HG02938 (cell line): ENCODE data around the gene PRDM11.
A peak's percentile ranks its signal among the peaks of the same experiment; 100 is the strongest.

ENCODE experiments used
- ATAC-seq: cut with Tn5 transposase; IDR thresholded peaks from one replicate; pipeline ENCODE4 v1.9.1; 2021; ENCODE audit warnings: mild to moderate bottlenecking, moderate library complexity; ENCODE audit not compliant: unreplicated experiment

Gene PRDM11

DNA sequence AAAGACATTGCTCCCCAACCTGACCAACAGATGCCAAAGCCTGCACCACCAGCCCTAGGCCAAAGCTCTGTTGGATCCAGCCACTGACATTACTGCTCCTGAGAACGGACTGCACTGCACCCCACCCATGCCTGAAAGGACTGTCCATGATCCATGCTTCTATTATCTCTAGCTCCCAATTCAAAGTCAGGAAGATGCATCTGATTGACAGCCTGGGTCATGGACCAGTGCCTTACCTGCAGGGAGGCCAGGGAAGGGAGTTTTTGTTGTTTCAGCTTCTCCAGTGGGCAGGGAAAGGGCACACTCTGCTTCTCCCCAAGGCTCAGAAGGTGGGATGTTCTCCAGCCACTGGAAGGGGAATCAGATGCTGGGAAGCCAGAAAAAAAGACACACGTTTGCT is 4.8 kb upstream of the PRDM11 start:
- ATAC-seq = peak; percentile 11

DNA sequence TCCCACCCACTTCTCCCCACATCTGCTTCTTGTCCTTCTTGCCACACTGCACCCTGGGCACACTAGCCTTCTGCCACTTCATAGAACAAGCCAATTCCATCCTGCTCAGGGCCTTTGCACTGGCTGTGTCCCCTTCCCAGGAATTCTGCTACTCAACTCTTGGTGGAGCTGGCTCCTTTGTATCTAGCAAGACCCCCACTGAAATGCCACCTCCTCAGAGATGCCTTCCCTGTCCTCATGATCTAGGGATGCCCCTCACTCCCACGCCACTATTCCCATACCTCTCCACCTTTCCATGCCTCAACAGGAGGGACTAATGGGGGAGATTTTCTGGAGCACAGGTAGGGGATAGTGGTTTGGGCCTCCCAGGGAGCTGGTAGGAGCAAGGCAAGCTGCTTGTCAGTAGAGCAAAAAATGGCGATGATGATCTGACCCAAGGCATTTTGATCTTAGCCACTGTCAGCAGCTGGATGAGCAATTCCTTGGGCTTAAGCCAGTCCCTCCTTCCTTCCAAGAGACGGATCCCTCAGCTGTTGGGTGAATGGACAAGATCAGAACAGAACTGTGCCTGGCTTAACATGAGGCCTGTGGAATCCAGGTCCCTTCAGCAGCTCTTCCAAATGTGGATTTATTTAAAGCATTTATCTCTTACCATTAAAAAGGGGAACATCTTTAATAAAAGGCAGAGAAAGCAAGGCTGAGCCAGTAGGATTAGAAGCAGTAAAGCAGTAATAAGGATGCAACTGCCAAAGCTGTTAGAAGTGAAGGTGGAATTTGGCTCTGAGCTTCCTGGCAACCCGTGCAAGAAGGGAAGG is 4.0 kb upstream of the PRDM11 start:
- no peak for ATAC-seq

DNA sequence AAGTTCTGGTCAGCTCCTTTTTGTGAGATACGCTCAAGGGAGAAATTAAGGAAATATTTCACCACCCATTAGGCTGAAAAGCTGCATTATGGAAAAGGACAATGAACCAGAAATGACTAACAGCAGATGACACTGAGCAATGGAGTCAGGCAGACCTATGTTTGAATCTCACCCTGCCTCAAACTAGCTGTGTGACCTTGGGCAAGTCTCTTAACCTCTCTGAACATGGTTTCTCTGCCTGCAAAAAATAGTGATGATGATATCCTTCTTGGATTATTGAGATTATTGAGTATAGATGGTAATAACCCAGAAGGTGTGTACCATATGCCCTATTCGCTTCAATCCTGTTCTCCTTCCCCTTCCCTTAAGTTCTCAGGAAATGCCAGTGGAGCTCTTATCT is 2.9 kb upstream of the PRDM11 start:
- no peak for ATAC-seq

DNA sequence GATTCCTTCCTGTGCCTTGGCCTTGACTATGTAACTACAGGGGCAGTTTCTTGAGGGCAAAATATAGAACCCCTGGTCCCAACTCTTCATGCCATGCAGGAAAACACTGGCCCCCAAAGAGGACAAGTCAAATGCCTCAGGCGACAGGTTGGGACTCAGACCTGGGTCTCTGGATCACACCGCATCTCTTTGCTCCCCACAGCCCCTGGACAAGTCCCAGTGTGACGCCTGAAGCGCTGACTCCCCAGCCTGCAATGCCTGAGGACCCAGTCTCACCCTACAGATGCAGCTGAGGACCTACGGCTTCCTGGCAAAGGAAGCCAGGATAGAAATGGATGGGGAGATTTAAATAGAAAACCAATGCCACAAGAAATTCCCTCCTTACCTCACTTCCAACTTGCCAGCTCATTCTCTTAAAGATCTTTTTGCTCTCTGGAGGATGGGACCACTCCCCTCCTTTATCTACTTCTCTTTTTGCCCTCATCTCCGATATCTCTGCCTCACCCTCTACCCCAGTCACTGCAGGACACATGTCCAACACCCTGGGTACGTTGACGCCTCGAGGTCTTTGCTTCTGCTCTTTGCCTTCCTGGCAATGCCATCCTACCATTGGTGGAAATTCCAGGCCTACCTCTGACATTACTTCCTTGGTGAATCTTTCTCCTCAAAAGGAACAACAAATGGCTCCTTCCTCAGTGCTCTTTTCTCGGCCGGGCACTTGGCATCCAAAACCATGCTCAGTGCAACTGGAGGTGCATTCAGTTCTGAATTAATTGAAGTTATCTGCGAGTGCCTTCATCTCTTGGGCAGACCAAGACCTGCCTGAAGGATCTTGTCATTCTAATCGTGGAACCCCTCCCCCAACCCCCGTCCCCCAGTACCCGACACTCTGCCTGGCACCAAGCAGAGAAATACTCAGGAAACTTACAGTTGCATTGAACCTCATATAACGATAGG is 2.0 kb upstream of the PRDM11 start:
- ATAC-seq = no peak

DNA sequence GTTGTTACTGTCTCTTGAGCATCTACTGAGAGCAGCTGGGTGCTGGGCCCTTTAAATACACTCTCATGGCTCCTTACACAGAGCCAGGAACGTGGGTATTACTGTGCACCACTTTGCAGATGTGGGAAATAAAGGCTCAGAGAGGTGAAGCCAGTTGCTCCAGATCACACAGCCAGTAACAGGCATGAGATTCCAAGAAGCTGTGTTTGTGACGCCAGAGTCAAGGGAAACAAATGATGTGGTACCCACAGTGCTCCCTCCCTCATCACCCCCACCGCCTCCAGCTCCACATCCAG is 1.4 kb upstream of the PRDM11 start:
- ATAC-seq = no peak

DNA sequence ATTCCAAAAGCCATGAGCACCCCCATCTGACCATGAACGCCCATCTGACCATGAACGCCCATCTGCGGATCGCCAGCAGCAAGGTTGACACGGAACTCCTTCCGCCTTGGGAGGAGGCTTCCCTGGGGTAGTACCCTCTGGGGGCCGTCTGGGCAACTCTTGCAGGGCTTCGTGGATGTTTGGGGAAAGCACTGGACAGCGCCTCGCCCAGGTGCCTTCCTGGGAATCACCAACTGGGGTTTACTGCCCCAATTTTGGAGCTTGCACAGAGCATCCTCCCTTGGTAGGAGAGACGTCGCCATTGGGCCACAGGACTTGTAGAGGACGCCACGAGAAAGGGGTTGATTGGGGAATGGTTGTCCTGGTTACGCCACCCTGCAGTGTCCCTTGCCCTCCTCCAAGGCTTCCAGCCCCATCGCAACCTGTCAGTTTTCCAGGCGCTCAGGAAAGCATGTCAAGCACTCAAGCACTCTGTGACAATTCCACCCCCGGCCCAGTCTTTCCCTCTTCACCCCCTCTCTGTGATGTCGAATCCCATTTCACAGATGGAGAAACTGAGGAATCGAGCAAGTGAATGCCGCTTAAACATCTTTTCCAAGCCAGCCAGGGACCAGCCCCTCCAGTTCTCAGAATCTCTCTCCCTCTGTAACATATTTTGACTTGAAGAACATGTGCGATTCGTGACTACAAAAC is 914 bp upstream of the PRDM11 start:
- no peak for ATAC-seq

DNA sequence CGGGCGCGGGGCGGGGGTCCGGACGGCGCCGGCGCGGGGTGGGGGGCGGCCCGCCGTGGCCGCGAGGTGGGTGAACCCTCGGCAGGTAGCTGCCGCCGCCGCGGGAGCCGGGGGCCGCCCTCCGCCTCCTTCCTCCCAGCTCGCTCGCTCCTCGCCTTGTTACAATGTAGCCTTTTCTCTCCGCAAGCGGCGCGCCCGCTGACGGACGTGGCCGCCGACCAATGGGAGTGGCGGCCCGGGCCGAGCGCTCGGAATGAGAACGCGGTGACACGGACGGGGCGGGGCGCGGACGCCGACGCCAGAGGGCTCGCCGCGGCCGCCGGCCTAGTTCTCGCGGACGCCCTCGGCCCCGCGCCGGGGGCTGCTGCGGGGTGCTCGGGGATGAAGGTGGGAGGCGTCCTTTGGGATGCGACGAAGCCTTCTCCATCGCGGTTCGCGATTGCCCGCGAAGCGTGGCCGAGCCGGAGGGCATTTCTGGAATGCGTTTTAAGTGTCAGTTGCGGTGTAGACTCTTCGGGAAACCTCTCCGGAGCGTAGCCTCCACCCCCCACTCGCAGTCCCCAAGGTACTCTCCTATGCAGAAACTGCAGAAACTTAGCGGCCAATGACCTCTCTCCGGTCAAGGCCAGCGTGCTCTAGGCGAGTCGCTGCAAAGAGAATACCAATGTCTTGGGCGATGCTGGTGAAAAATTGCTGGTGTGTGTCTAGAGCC is 734 bp downstream of the PRDM11 start:
- ATAC-seq = peak; percentile 96

DNA sequence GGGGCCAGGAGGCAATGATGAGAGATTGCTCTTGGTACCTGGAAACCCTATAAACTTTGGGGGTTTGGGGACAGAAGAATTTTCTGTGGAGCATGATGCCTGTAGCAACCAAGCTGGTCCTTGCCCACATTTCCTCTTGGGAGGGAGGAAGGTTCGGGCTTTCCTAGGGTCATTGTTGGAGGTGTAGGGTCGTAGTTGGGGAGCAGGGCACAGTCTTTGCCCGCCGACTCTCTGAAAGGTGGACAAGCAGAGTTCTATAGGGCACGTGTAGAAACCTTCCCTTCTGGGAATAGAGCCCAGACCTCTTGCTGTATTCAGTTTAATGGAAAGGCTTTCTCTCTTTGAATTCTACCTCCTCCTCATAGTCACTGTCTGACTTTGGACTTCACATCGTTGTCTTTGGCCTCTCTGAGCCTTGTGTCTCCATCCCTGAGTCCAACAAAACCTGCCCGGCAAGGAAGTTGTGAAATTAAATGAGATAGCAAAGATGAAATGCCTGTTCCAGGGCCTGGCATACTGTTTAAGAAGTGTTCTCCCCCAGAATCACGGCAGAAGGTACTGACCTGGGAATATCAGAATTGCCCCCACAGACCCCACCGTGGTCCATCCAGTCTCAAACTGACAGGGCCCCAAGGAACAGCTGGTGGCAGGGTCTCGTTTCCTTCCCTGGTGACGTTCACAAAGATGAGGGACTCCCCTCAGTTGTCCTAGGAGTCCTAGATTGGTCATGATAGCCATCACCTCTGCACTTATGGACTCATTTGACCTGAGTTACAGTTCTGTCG is 1.6 kb downstream of the PRDM11 start:
- no peak for ATAC-seq

DNA sequence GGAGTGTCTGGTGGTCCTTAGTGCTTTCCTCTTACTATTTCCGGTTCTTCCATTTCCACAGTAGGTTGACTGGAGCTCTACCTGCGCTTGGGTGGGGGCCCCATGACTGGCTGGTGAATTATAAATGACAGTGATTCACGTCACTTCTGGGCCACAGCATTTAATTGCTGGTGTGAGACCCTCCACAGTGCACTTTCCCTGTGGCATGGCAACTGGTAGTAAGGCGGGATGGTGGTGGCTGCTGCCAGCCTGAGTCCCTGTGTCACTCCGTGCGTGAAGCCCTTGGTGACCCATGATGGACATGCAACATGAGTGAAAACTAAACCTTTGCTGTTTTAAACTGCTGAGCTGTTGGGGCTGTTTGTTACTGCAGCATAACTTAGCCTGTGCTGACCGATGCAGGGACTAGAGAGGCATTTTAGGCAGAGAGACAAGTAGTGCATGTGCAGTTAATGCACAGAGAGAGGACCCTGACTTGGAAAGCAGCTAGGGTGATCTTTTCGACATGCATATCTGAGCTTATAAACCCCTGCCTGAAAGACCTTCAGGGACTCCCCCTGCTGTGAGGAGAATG is 3.1 kb downstream of the PRDM11 start:
- no peak for ATAC-seq

DNA sequence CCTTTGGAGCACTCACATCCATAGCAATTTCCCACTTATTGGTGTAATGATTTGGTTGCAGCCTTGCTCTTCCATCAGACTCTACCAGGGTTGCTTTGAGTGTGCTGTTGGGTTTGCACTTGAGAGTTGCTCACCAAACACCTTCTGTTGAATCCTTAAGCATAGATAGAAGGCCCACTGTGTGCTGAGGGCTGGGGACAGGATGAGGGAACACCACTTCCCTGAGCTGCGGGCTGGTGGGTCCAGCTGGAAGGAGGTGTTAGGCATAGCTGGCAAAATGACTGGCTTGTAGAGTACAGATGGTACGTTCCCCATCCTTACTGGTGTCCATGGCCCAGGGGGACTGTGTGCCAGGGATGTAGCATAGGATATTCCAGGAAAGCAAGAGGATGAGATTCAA is 3.9 kb downstream of the PRDM11 start:
- ATAC-seq = no peak

DNA sequence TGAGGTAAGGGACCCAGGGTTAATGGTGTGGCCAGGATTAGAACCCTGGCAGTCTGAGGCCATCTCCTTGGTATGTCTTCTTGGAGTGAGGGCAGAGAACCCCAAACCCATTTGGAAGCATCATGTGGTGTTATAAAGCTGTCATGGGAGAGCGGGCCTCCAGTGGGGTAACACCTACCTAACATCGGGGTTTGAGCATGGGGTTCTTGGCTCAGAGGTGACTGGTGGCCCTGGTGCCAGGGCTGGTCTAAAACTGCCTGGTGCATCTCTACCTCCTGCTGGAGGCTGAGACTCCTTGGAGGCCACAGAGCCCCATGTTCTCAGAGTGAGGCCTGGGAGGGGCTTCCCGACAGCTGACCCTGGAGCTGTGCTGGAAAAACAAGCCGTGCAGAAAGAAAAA is 4.5 kb downstream of the PRDM11 start:
- no peak for ATAC-seq

DNA sequence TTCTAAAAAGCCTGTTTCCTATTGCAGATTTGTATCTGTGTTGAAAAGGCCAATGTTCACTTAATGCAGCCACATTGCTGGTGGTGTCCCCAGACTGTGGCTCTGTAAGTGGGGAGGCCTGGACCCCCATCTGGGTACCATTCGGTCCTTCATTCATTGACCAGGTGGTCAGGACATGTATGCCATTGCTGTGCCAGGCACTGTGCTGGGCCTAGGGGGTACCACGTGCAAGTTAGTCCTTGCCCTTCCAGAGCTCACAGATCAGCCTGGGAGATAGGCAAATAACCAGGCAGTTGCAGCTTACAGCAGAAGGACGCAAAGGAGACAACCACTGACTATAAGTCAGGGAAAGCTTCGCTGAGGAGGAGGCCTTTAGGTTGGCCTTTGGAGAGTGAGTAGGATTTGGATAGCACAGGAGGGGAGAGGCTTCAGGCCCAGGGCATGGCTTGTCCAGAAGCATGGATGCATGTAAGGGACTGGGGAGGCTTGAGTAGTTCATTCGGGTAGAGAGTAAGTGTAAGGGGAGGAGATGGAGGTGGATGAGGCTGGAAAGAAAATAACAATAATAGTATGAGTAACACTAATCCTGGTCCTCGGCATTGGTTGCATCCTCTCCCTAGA is 5.0 kb downstream of the PRDM11 start:
- no peak for ATAC-seq

DNA sequence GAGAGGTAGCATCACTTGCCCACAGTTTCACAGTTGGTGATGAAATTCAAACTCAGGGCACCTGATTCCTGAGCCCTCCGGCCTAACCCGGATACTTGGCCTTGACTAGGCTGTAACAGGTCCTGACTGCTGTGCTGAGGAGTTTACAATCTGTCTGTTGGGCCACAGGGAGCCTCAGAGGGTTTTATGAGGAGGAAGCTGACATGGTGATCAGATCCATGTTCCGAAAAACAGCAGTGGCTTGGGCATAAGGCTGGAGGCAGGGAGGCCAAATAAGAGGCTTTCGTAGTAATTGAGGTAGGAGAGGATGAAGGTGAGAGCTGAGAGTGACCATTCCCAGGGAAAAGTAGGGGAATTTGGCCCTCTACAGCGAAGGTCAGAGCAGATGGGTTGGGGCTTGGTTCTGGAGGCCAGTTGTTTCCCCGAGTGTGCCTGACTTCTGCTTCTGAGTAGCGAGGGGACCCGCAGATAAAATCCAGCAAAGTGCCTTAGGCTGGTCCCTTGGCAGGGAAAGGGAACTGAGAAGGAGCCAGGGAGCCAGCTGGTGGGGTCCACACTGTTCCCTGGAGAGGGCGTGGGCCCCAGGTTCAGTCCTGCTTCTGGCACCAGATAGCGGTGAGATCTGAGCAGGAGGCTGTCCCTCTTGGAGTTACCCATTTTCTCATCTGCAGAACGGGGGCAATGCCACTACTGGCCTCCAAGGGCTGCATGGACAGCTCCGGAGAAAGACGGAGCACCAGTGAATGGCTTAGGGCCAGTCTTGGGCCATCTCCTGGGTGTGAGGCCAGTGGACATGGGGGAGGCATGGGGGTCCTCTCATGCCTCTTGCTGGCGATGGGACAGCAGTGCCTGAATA is 6.5 kb downstream of the PRDM11 start:
- ATAC-seq = no peak

DNA sequence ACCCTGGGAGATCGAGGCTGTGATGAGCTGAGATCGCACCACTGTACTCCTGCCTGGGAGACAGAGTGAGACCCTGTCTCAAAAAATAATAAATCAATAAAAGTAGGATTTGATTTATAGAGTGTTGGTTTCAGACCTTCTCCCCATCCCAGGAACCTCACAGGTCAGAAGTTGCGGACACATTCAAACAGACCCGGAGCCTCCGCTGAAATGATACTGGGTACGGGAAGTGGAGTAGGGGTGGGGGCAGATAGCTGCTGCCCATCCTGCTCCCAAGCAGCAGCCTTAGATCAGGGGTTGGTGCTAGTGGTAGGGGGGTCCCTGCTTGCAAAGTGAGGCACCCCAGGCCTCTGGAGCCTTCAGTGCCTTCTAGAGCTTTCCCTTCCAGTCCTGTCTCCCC is 7.8 kb downstream of the PRDM11 start:
- ATAC-seq = no peak

DNA sequence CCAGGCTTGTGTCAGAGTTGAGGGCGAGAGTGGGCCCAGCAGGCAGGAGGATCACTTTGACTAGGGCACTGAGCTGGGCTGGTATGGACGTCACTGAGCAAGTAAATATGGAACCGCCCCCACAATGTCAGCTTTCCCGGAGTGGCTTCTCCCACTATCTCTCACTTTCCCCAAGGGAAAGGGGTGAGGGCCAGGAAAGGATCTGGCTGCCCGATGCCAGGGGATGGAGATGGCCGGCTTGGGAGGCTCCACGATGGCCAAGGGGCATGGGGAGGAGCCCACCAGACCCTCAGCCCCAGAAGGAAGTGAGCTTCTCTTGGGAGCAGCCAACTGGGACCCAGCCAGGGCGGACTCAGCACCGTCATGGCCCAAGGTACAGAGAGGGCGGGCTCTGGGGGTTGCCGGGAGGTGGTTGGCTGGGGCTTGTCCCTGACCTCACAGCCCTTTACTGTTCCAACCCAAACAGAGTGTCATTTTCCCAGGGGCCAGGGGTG is 8.7 kb downstream of the PRDM11 start:
- no peak for ATAC-seq

DNA sequence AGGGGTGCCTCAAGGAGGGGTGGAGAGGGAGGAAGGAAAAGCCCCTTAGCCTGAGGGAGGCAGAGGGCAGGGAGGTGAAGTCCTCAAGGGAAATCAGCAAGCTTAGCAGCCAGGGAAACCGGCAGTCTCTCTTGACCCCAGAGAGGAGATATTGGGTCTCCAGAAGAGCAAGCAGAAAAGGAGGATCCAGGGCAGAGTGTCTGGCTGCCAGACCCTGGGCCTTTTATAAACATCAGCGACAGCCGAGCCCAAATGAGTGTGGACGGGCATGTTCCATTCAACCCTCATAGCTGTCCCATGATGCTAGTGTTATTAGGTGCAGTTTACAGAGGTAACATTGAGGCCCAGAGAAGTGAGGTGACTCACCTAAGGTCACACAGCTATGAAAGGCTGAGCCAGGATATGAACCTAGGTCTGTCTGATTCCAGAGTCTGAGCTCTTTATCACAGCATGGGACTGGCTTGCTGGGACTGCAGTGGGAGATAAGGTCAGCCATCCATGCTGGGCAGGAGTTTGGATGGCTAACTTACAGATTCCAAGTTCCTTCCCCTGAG is 9.3 kb downstream of the PRDM11 start:
- ATAC-seq = no peak

DNA sequence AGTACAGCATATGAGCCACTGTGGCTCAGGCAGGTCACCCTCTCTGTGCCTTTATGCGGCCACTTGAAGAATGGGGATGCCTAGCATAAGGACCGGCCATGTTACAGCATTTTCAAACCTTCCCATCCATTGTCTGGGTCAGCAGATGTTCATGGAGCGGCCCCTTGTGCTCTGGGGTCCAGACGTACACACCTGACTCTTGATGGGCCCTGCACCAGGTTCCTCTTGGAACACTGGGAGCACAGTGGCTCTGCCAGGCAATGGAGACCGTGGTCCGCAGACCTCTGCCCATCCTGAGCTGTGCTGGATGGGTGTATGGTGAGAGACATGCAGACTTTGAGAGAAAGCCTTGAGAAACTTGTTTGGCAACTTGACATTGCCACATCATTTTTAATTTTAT is 9.8 kb downstream of the PRDM11 start:
- ATAC-seq = no peak

DNA sequence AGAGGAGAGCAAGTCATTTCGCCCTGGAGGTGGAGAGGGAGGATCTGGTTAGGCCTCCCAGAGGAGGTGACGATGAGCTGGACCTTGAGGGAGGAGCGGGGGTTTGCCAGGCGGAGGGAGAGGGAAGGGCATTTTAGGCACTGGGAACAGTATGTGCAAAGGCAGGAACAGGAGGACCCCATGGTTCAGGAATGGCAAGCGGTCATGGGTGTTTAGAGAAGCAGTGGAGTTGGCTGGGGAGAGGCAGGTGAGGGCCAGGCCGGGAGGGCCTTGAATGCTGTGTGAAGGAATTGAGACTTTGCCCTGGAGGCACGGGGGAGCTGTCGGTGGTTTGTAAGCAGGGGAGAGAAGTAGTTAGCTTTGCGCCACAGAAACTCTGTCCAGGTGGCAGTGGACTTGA is 10.3 kb downstream of the PRDM11 start:
- no peak for ATAC-seq
